Fibroblast of mammary gland (primary cell): ENCODE data around the gene FERMT3.

ENCODE experiments used
- DNase-seq: peaks from one replicate; pipeline ENCODE4 v3.0.0-alpha.2; 2010; ENCODE audit warnings: low read depth
- H3K4me3 ChIP-seq: 2 replicates; pipeline ENCODE4 v1.5.1; 2011; ENCODE audit warnings: low read depth, mild to moderate bottlenecking, low read length, moderate library complexity; ENCODE audit not compliant: control insufficient read depth
- CTCF ChIP-seq: conservative IDR thresholded peaks from 2 replicates; pipeline ENCODE4 v1.5.1; 2011; ENCODE audit warnings: low read depth, low read length, inconsistent platforms; ENCODE audit not compliant: control insufficient read depth, insufficient read depth

FERMT3 gene

GRCh38 chr11:64253043-64253442 lies 46.5 kb downstream of the FERMT3 start:
- TF ChIP-seq CTCF = no peak
- no peak for DNase-seq
- H3K4me3 ChIP-seq = no peak overlapping the region

GRCh38 chr11:64253481-64253880 lies 47.0 kb downstream of the FERMT3 start:
- no peak for TF ChIP-seq CTCF
- H3K4me3 ChIP-seq = no peak overlapping the region
- DNase-seq = no peak

- no peak for TF ChIP-seq CTCF
- DNase-seq = no peak
- no peak overlapping the region for H3K4me3 ChIP-seq
Observed at GRCh38 chr11:64254326-64254725, 47.8 kb downstream of the FERMT3 start.

GRCh38 chr11:64255135-64256128 lies 48.9 kb downstream of the FERMT3 start:
- no peak for DNase-seq
- no peak overlapping the region for H3K4me3 ChIP-seq
- no peak for TF ChIP-seq CTCF

DNA sequence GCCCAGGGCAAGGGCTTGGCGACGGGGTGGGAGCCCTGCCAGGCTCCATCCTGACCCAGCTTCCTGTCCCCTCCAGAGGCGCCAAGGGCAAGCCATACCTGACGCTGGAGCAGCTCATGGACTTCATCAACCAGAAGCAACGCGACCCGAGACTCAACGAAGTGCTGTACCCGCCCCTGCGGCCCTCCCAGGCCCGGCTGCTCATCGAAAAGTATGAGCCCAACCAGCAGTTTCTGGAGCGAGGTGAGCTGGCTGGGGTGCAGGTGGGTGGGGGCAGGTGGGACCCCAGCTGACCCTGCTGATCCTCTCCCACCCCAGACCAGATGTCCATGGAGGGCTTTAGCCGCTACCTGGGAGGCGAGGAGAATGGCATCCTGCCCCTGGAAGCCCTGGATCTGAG lies 49.8 kb downstream of the FERMT3 start:
- TF ChIP-seq CTCF = no peak
- DNase-seq = no peak
- H3K4me3 ChIP-seq = no peak overlapping the region

DNA sequence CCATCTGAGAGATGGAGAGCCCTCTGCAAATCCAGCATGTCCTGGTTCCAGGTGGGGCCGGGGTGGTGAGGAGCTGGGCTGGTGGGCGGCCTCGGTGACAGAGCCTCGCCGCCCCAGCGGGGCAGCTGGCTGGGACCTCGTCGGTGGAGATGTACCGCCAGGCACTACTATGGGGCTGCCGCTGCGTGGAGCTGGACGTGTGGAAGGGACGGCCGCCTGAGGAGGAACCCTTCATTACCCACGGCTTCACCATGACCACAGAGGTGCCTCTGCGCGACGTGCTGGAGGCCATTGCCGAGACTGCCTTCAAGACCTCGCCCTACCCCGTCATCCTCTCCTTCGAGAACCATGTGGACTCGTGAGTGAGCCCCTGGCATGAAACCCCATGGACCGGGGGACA lies 51.8 kb downstream of the FERMT3 start:
- DNase-seq = no peak
- no peak for TF ChIP-seq CTCF
- no peak overlapping the region for H3K4me3 ChIP-seq

GRCh38 chr11:64258946-64259532 lies 52.5 kb downstream of the FERMT3 start:
- H3K4me3 ChIP-seq = no peak overlapping the region
- TF ChIP-seq CTCF = no peak
- no peak for DNase-seq
